Measurements from ENCODE around the gene ADCY5. TPM values are rescaled to one million over a fixed set of nuclear protein-coding genes. Genes with fewer than 3 reads are reported as not detected.

Gene ADCY5
- polyA plus RNA-seq, 2 of the 4 experiments (the other 2 are of a cell fraction): 0.57 to 0.68 TPM

DNA sequence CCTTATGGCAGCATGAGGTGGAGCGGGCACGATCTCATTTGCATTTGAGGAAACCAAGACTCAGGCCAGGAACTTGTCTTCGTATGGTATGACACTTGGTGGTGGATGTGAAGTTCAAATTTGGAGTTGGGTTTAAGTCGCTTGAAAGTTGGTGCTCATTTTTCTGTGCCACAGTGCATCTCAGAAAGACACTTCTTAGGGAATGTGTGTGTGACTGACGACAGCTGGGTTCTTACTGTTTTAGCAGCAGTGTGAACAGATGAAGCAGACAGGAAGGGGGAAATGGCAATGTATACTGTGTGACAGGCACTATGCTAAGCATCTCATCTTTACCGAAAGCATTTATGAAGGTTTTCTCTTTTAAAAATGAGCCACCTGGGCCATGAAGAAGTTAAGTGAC lies 171.8 kb downstream of the ADCY5 start:
- DNase-seq (ENCODE audit: low read depth in 1 of 2, low spot score in 1 of 2) (no peak), FAIRE-seq (no peak), ATAC-seq (no peak)
- ChIA-PET POLR2A (no interaction called here), CTCF (interaction anchor here (1.1 kb wide), 1 partner anchor 11 kb away, joined by 3 read pairs; no protein-coding TSS in a partner anchor)
- Histone ChIP-seq H3K9me3 (no peaks in the 10 kb centered on the region; the same call in 2 of the 3 replicates), H3K4me1 (peaks cover 15% of the 10 kb centered on the region), H3K4me3 (no peak overlapping the region), H3K4me2 (no peak overlapping the region), H3K27ac (no peak overlapping the region)
- TF ChIP-seq PHF8 (IDR thresholded peaks at IDR 0.05; ENCODE audit: borderline replicate concordance, low read depth) (no peak), TFCP2L1 (CRISPR knock-in tag; IDR thresholded peaks at IDR 0.05) (no peak), CBX2 (IDR thresholded peaks at IDR 0.05; ENCODE audit: borderline replicate concordance, low read depth) (no peak), TP53 (CRISPR knock-in tag; IDR thresholded peaks at IDR 0.05) (no peak), FOSL2 (IDR thresholded peaks at IDR 0.05) (no peak), FOSL2 (CRISPR knock-in tag; IDR thresholded peaks at IDR 0.05) (no peak), ZNF302 (CRISPR knock-in tag; IDR thresholded peaks at IDR 0.05) (no peak), GATA3 (IDR thresholded peaks at IDR 0.05; ENCODE audit: borderline replicate concordance) (no peak), POLR2A (IDR thresholded peaks at IDR 0.05; ENCODE audit: low read length) (no peak), JUNB (IDR thresholded peaks at IDR 0.05) (no peak), POLR2AphosphoS2 (conservative IDR thresholded peaks at IDR 0.05; ENCODE audit: low read length) (no peak), ZC3H11A (IDR thresholded peaks at IDR 0.05) (no peak), CEBPB (IDR thresholded peaks at IDR 0.05) (no peak), MAFK (IDR thresholded peaks at IDR 0.05; ENCODE audit: partially characterized antibody) (no peak), RARB (CRISPR knock-in tag; IDR thresholded peaks at IDR 0.05) (no peak), RCOR1 (IDR thresholded peaks at IDR 0.05; ENCODE audit: low read depth, low read length) (no peak)
- TF ChIP-seq, protein P1, sequence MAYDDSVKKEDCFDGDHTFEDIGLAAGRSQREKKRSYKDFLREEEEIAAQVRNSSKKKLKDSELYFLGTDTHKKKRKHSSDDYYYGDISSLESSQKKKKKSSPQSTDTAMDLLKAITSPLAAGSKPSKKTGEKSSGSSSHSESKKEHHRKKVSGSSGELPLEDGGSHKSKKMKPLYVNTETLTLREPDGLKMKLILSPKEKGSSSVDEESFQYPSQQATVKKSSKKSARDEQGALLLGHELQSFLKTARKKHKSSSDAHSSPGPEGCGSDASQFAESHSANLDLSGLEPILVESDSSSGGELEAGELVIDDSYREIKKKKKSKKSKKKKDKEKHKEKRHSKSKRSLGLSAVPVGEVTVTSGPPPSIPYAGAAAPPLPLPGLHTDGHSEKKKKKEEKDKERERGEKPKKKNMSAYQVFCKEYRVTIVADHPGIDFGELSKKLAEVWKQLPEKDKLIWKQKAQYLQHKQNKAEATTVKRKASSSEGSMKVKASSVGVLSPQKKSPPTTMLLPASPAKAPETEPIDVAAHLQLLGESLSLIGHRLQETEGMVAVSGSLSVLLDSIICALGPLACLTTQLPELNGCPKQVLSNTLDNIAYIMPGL (CRISPR knock-in tag; IDR thresholded peaks at IDR 0.05; ENCODE audit: borderline replicate concordance): no peak
- TF ChIP-seq, protein P2, sequence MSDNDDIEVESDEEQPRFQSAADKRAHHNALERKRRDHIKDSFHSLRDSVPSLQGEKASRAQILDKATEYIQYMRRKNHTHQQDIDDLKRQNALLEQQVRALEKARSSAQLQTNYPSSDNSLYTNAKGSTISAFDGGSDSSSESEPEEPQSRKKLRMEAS (IDR thresholded peaks at IDR 0.05): no peak
- 92% methylated on average over 6 of the region's 6 CpGs for WGBS (ENCODE audit: missing lambda C conversion rate)

DNA sequence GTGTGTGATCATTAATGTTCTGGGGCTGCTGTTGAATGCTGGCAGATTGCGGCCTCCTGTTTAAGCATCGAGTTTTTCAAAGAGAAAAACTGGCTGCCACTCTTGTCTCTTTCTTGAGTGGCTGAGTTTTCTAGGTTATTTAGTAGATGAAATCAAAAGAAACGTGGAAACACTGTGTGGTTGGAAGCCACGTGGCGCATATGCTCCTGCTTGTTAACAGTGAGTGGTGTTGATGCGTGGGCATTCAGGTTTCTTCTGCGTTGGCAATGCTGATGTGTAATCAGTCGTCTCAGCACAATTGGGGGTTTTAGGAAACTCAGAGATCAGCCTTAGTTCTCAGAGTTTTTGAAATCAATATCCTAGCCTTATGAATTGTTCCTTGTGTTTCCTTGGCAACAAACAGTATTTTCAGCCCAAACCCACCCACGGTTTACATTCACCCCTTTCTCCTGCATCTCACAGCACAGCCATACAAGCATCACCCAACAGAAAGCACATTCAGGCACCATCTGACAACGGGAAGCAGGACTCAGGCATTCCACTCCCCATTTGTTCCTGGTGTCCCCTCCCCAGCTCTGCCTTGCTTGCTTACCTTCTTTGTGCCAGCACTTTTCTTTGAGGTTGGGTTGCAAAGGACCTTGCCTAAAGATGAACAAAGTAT lies 172.4 kb downstream of the ADCY5 start:
- Histone ChIP-seq H3K4me3 (no peak overlapping the region), H3K27ac (no peak overlapping the region), H3K4me1 (peaks cover 15% of the 10 kb centered on the region), H3K4me2 (no peak overlapping the region), H3K9me3 (no peaks in the 10 kb centered on the region; the same call in 2 of the 3 replicates)
- TF ChIP-seq RARB (CRISPR knock-in tag; IDR thresholded peaks at IDR 0.05) (no peak), NPAS2 (CRISPR knock-in tag; IDR thresholded peaks at IDR 0.05; ENCODE audit: borderline replicate concordance) (no peak), FOSL2 (IDR thresholded peaks at IDR 0.05) (no peak), FOSL2 (CRISPR knock-in tag; IDR thresholded peaks at IDR 0.05) (no peak), ZFP36 (IDR thresholded peaks at IDR 0.05; ENCODE audit: borderline replicate concordance, partially characterized antibody) (no peak), CBX8 (IDR thresholded peaks at IDR 0.05) (no peak)
- TF ChIP-seq, protein P3, sequence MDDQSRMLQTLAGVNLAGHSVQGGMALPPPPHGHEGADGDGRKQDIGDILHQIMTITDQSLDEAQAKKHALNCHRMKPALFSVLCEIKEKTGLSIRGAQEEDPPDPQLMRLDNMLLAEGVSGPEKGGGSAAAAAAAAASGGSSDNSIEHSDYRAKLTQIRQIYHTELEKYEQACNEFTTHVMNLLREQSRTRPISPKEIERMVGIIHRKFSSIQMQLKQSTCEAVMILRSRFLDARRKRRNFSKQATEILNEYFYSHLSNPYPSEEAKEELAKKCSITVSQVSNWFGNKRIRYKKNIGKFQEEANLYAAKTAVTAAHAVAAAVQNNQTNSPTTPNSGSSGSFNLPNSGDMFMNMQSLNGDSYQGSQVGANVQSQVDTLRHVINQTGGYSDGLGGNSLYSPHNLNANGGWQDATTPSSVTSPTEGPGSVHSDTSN (IDR thresholded peaks at IDR 0.05): no peak
- ChIA-PET POLR2A (no interaction called here), CTCF (interaction anchor here (1.1 kb wide), 1 partner anchor 11 kb away, joined by 3 read pairs; no protein-coding TSS in a partner anchor)
- DNase-seq (ENCODE audit: low read depth in 1 of 2, low spot score in 1 of 2): no peak
- FAIRE-seq: no peak
- WGBS (ENCODE audit: missing lambda C conversion rate): 83% methylated on average over 10 of the region's 10 CpGs
- no peak for ATAC-seq

DNA sequence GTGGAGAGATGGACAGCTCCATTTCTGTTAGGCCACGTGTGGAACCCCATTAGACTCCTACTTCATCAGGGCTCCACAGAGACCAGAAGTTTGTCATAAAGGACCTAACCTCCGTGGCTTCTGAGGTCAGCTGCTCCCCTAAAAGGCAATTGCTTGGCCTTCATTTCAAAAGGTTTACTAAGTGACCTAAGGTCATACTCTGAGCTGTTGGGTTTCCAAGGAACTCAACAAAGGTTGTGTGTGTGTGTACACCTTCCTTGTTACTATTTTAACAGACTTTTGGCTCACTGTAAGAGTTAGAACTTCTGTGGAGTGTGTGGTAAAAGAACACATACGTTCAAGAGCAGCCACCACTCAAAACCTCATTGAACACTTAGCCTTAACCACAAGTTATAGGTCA lies 173.2 kb downstream of the ADCY5 start:
- H3K9me3 ChIP-seq: no peaks in the 10 kb centered on the region; the same call in 2 of the 3 replicates

More for the DNA sequence above, 173.2 kb downstream of the ADCY5 start:
- no peak overlapping the region for H3K4me2 ChIP-seq
- TF ChIP-seq HOXA7 (CRISPR knock-in tag; IDR thresholded peaks at IDR 0.05) (no peak), GATA3 (IDR thresholded peaks at IDR 0.05; ENCODE audit: borderline replicate concordance) (no peak), MYC (IDR thresholded peaks at IDR 0.05; ENCODE audit: borderline replicate concordance, low read length) (no peak), CHD4 (IDR thresholded peaks at IDR 0.05; ENCODE audit: borderline replicate concordance) (no peak), SREBF2 (IDR thresholded peaks at IDR 0.05) (no peak), JUN (IDR thresholded peaks at IDR 0.05) (no peak), ZC3H11A (IDR thresholded peaks at IDR 0.05) (no peak), NFE2L2 (conservative IDR thresholded peaks at IDR 0.05; ENCODE audit: low read length) (no peak), ZNF302 (CRISPR knock-in tag; IDR thresholded peaks at IDR 0.05) (no peak)
- TF ChIP-seq, protein P3 (IDR thresholded peaks at IDR 0.05): no peak
- DNase-seq (ENCODE audit: low read depth in 1 of 2, low spot score in 1 of 2): no peak
- no peak overlapping the region for H3K27ac ChIP-seq
- no peak for FAIRE-seq
- peaks cover 20% of the 10 kb centered on the region for H3K4me1 ChIP-seq
- WGBS (ENCODE audit: missing lambda C conversion rate): 87% methylated on average over 3 of the region's 3 CpGs
- CTCF ChIA-PET: interaction anchor here (0.7 to 1.4 kb wide), 3 partner anchors 10 to 54 kb away, joined by 3 to 5 read pairs (median 4); no protein-coding TSS in a partner anchor
- no peak overlapping the region for H3K4me3 ChIP-seq
- no peak for ATAC-seq
- POLR2A ChIA-PET: no interaction called here

Data from A549 (cell line).